GM13976 (cell line): ENCODE data around the gene STX10.

ENCODE experiments used
- DNase-seq: peaks from one replicate; pipeline ENCODE4 v3.0.0; 2012; ENCODE audit warnings: low spot score
- CTCF ChIP-seq: IDR thresholded peaks from 2 replicates; pipeline ENCODE4 v1.5.1; 2012; ENCODE audit warnings: borderline replicate concordance, mild to moderate bottlenecking; ENCODE audit not compliant: insufficient read depth; ENCODE audit errors: extremely low read depth, missing control alignments, control extremely low read depth
- in situ Hi-C: fragments of 300-500 bp; cut with MboI; formaldehyde crosslinking; loops from one replicate; pipeline ENCODE4 v1.12.0; 2022; ENCODE audit warnings: low sequenced_read_pairs, mixed read lengths, inconsistent platforms; ENCODE audit not compliant: unreplicated experiment

STX10 gene

GRCh38 chr19:13102416-13102665 is 47.8 kb downstream of the STX10 start:
- in situ Hi-C loops = no loop called here
- no peak for TF ChIP-seq CTCF
- no peak for DNase-seq

GRCh38 chr19:13101590-13102415 is 48.4 kb downstream of the STX10 start:
- no peak for TF ChIP-seq CTCF
- no peak for DNase-seq
- in situ Hi-C loops = no loop called here

- DNase-seq = no peak
- in situ Hi-C loops = no loop called here
- peak; percentile 31 for TF ChIP-seq CTCF
Measured at GRCh38 chr19:13100841-13101589, 49.2 kb downstream of the STX10 start.

- no peak for TF ChIP-seq CTCF
- DNase-seq = peak; percentile 87
Measured at GRCh38 chr19:13100031-13100588, 50.1 kb downstream of the STX10 start.

GRCh38 chr19:13099073-13099999 is 50.8 kb downstream of the STX10 start:
- DNase-seq = peak; percentile 86
- no peak for TF ChIP-seq CTCF
- in situ Hi-C loops = no loop called here

More at GRCh38 chr19:13100031-13100588, 50.1 kb downstream of the STX10 start:
- in situ Hi-C loops = no loop called here
